NCI-H510A (cell line): Measurements from ENCODE around the gene LAMC3.
"Not testable (repeated sequence)": the region's sequence is repeated elsewhere in the genome, so short reads cannot be mapped to it uniquely, and the experiment has no call there.

ENCODE experiments used
- DNase-seq: peaks from one replicate; lab custom pipeline; 2025; lab: John Stamatoyannopoulos, UW

LAMC3 gene

GRCh38 chr9:131097126-131097947 is 88.4 kb downstream of the LAMC3 start:
- no peak for DNase-seq

DNA sequence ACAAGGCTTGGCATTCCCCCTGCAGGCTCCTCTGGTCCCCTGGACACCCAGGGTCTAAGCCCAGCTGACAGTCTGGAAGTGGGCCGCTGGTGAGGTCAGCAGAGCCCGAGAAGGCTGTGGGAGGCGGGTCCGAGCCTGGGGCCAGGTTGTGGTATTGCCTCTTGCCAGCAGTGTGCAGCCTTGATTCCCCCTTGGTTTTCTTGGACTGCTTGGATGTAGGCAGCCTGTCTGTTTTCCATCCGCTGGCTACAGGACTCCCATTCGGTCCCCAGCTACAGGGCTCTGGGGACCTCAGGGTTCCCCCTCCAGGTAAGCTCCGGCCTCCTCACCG is 88.9 kb downstream of the LAMC3 start:
- DNase-seq, result no peak

DNA sequence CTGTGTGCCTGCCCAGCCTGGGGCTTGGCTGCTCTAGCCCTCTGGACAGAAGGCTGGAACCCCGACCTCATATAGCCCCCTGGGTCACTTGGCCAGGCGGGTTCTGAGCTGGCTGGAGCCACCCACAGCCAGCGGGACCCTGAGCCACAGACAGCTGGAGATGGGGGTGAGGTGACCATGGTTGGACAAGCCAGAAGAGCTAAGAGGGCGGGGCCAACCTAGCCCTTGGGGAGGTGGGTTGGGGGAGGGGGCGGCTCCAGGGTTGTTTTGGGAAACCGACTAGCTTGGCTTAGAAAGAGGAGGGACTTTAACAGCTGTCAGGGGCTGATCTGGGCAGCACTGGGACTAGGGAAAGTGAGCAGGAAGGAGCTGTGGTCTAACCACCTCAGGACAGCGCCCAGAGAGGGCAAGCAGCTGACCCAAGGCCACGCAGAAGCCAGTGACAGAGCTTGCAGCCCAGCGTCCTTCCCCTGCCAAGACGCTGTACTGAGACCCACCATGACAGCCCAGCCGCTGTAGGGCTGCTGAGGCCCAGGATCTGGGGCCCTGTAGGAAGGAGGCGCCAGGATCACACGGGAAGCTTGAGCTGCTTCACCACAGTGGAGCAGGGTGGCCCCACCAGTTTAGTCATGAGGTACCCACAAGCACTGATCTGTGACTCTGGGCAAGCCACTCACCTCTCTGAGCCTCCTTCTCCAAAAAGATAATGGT is 89.6 kb downstream of the LAMC3 start:
- no peak for DNase-seq

DNA sequence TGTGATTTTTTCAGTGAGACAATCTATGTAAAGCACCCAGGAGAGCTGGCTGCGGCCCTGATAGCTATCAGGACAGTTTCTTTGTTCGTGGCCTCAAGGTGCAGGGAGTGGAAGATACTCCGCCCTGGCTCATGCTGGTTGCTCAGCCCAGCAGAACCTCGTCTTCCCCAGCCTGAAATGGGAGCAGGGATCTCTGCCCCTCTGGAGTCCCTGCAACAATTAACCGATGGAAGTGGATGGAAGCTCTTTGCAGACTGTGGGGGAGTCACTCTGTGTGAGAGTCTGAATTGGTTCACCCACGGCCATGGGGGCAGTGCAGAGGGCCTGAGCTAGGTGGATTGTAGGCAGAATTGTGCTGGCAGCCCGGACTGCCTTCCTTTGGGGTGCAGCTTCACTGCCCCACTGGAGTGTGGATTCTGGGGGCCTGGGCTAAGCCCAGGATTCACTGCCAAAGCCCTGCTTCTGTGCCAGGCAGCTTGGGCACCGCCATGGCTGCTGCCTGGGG is 90.2 kb downstream of the LAMC3 start:
- DNase-seq, result no peak

DNA sequence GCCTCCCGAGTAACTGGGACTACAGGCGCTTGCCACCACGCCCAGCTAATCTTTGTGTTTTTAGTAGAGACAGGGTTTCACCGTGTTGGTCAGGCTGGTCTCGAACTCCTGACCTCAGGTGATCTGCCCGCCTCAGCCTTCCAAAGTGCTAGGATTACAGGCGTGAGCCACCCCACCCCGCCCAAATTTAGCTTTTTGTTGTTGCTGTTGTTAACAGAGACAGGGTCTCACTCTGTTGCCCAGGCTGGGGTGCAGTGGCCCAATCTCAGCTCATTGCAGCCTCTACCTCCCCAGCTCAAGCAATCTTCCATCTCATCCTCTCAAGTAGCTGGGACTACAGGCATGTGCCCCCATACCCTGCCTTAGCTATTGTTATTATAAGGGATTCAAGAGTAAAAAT is 90.9 kb downstream of the LAMC3 start:
- DNase-seq, result not testable (repeated sequence)

DNA sequence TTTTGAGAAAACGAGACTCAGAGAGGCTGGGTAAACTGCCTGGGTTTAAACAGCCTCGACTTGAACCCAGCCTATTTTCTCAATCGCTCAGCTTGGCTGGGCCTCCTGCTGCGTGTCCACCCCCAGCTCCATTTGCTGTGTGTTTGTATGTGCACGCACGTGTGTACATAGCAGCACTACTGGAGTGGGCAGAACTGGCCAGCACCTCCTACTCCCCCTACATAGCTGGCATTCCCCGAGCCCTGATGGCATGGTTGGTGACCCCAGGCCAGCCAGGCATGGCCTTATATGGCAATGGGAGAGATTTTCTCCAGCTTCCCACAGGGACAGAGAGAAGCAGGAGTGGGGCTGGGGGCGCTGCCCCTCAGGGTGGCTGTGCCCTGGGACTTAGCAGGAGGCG is 91.5 kb downstream of the LAMC3 start:
- DNase-seq, result no peak

DNA sequence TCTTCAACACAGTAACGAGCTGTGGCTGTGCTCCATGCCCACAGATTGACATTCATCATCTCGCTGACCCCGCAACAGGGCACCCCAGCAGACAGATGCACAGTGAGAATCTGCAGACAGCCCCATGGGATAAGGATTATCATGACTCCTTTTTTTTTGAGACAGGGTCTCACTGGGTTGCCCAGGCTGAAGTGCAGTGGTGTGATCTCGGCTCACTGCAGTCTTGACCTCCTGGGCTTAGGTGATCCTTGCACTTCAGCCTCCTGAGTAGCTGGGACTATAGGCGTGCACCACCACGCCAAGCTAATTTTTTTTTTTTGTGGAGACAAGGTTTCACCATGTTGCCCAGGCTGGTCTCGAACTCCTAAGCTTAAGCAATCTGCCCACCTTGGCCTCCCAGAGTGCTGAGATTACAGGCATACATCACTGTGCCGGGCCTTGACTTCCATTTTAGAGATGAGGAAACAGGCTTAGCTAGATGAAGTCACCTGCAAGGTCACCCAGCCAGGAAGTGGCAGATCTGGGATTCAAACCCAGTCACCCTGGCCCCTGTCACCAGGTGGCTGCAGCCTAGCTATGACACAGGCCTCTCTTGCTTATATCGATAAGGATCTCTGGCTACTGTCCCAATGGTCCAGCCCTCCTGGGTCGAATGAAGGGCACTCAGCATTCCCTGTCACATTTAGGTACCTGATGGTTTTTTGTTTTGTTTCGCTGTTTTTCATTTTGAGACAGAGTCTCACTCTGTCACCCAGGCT is 92.4 kb downstream of the LAMC3 start:
- DNase-seq, result no peak

- DNase-seq, result no peak
Observed at GRCh38 chr9:131103024-131103423, 94.0 kb downstream of the LAMC3 start.

- DNase-seq, result no peak
Observed at GRCh38 chr9:131103535-131103934, 94.6 kb downstream of the LAMC3 start.

DNA sequence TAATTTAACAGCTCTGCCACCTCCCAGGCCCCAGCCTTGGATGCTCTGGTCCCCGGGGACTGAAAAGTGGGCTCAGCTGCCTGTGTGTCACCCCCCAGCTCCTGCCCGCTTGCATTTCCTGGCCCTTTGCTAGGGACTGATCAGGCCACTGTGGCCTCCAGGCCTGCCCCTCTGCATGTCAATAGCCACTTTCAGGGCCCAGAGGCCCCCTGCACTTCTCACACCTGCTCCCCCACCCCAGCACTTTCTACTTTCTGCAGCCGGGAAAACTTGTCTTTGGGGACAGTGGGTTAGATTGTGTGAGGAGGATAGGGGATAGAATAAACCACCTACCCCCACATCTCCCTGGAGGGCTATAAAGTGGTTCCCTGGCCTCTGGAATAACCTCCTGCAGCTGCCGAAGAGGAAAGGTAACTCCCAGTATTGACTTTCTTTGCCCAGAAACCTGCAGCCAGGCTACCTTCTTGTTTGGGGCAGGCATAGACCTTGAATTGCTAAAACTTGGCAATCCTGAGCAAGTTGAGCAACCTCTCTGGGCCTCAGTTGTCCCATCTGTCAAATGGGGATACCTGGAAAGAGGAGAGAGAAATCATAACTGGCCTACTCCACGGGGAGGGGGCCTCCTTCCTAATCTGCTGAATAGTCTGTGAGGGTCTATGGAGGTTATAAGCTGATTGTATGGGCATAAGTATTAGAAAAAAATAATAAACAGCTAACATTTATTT is 95.2 kb downstream of the LAMC3 start:
- DNase-seq, result no peak

GRCh38 chr9:131105952-131106351 is 97.0 kb downstream of the LAMC3 start:
- DNase-seq, result no peak

GRCh38 chr9:131107760-131108159 is 98.8 kb downstream of the LAMC3 start:
- DNase-seq, result no peak

DNA sequence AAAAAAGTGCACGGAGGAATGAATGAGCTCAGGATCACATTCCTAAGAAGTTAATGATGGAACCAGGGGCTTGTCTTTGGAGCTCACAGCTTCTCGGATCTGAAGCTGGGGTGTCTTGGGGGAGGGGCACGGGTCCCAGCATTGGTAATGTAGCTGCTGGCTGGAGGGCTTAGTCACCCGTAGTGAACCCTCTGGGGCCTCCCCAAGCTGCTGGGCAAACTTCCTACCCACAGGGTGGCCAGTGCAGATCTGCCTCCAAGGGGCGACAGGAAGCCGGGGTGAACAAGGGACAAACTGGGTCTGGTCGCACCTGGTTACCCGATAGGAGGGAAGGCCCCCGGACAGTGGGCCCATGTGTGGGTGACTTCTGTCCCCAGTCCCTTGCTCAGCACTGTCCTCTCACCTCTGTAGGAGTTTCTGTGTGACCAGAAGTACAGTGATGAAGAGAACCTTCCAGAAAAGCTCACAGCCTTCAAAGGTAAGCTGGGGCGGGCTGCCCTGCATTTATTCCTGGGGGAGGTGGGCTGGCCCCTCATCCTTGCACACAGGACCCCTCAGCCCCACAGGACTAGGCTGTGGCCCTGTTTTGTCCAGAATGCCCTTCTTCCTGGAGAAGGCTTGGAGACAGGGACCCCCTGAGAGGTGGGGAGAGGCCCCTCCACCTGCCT is 102.3 kb downstream of the LAMC3 start:
- DNase-seq, result no peak

GRCh38 chr9:131111854-131112311 is 102.9 kb downstream of the LAMC3 start:
- no peak for DNase-seq

DNA sequence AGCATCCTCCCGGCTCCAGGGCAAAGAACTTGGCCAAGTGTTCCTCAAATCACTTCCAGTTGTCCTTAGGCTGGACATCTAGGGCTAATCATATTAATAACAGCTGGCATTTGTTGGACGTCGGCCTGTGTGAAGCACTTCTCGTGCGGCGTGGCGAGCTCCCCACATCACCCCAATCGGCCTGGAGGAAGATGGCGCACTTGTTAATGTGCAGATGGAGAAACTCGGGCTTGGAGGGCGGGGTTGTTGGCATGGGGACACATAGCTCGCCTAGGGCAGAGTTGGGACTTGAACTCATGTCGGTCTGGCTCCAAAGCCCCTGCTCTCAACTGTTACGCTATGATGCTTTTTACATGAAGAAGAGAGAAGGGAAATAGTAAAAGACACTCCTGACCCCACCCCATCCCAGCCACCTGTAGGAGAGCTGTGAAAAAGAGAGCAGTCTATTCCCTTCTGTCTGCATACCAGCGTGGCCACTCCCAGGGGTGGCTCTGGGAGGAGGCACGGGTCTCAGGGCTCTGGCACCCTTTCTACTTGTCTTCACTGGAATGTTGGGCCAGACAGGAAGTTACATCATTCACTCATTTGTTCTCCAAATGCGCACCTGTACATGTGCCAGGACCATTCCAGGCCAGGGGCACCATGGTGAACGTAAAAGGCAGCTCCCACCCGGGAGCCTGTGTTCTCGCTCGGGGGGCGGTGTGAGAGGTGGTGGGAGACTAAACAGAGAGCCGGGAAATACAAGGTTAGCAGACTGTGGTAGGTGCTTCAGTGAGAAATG is 103.6 kb downstream of the LAMC3 start:
- DNase-seq, result no peak

- DNase-seq, result no peak
Observed at GRCh38 chr9:131113655-131114054, 104.7 kb downstream of the LAMC3 start.

DNA sequence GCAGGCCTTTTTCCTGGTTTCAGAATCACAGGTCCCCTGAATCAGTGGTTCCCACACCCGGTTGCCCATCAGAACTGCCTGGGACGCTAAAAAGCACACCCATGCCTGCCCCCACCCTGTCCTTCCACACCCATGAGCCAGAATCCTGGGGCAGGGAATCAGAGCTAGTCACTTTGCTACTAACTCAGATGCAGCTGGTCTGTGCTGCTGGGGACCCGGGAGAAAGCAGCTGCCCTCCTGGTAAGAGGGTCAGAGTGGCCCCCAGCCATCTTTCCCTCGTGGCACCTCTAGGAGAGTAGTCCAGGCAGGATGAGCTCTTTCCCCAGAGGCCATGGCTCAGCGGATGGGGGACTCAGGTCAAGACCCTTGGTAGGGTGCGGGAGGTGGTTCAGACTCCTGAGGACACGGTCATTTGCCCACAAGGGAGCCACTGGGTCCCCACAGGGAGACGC is 105.1 kb downstream of the LAMC3 start:
- DNase-seq, result no peak

GRCh38 chr9:131115360-131115742 is 106.4 kb downstream of the LAMC3 start:
- not testable (repeated sequence) for DNase-seq

DNA sequence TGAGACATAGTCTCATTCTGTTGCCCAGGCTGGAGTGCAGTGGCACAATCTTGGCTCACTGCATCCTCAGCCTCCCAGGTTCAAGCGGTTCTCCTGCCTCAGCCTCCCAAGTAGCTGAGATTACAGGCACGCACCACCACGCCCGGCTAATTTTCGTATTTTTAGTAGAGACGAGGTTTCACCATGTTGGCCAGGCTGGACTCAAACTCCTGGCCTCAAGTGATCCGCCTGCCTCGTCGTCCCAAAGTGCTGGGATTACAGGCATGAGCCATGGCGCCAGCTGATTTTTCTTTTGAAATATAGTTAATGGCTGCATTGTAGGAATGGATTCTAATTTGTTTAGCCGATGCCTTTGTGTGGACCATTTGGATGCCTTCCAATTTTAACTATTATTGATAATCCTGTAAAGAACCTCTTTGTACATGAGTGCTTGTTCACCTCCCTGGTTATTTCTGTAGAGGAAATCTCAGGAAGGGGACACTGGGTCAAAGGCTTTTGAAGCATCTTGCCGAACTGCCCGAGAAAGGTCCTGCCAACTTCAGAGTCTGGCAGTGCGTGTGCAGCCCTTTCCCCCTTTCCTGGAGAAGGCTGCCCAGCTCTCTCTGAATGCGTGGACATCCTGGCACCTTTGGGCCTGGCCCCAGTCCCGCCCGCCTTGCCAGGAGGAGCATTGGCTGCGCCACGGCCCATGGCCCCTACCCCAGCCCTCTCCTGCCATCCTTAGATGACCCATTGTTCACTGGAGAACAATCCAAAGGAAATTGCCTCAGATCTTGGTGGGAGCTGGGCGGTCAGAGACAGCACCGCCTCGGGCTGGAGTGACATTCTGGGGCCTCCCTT is 107.5 kb downstream of the LAMC3 start:
- no peak for DNase-seq
